HepG2 (cell line): ENCODE measurements around the gene PSEN2. TPM values are rescaled to one million over a fixed set of nuclear protein-coding genes. Genes with fewer than 3 reads are reported as not detected.

ENCODE experiments used
- CEBPG ChIP-seq: IDR thresholded peaks from 2 replicates; pipeline ENCODE4 v1.6.1; 2016
- CHD4 ChIP-seq: fragments of 200-600 bp; sonication (generic); IDR thresholded peaks from 2 replicates; pipeline ENCODE4 v1.7.0; 2017; ENCODE audit warnings: mild to moderate bottlenecking, low read length, borderline replicate concordance
- CSRNP1 ChIP-seq: sonication (generic); formaldehyde crosslinking; IDR thresholded peaks from 2 replicates; pipeline ENCODE4 v1.8.1; 2023; ENCODE audit warnings: mild to moderate bottlenecking, missing genetic modification reagents
- FOXA3 ChIP-seq: IDR thresholded peaks from 2 replicates; pipeline ENCODE4 v1.6.1; 2016; ENCODE audit warnings: missing genetic modification reagents, missing compliant biosample characterization
- HNF1A ChIP-seq, 2 experiments: sonication (generic) in 1 of 2; formaldehyde crosslinking in 1 of 2; IDR thresholded peaks; 2 replicates each; pipeline versions ENCODE4 v1.4.0 to v1.6.1; 2016 to 2020; ENCODE audit warnings: borderline replicate concordance in 1 of 2, low read depth in 1 of 2, mild to moderate bottlenecking in 1 of 2, missing genetic modification reagents in 1 of 2
- HOXA3 ChIP-seq: sonication (generic); formaldehyde crosslinking; IDR thresholded peaks from 2 replicates; pipeline ENCODE4 v1.5.0; 2020; ENCODE audit warnings: missing genetic modification reagents
- JUN ChIP-seq: sonication (generic); formaldehyde crosslinking; IDR thresholded peaks from 2 replicates; pipeline ENCODE4 v1.4.0; 2020; ENCODE audit warnings: mild to moderate bottlenecking, missing genetic modification reagents
- PCBP2 ChIP-seq: fragments of 200-400 bp; formaldehyde crosslinking; optimal IDR thresholded peaks from 2 replicates; pipeline ENCODE3; 2018; ENCODE audit warnings: low read length, low read depth; ENCODE audit not compliant: poor library complexity, severe bottlenecking
- PPARG ChIP-seq: conservative IDR thresholded peaks from 2 replicates; pipeline ENCODE4 v1.6.1; 2016; ENCODE audit warnings: missing biosample characterization, missing genetic modification reagents
- REXO4 ChIP-seq: sonication (generic); formaldehyde crosslinking; IDR thresholded peaks from 2 replicates; pipeline ENCODE4 v1.8.0; 2022; ENCODE audit warnings: missing genetic modification reagents, mild to moderate bottlenecking, borderline replicate concordance
- SALL1 ChIP-seq: sonication (generic); formaldehyde crosslinking; IDR thresholded peaks from 2 replicates; pipeline ENCODE4 v1.8.0; 2022; ENCODE audit warnings: mild to moderate bottlenecking, missing genetic modification reagents
- TEAD3 ChIP-seq: optimal IDR thresholded peaks from 2 replicates; pipeline ENCODE3; 2016; ENCODE audit warnings: borderline replicate concordance
- YEATS2 ChIP-seq: sonication (generic); formaldehyde crosslinking; IDR thresholded peaks from 2 replicates; pipeline ENCODE4 v1.4.0; 2020; ENCODE audit warnings: missing genetic modification reagents, borderline replicate concordance
- ZBTB2 ChIP-seq: sonication (generic); formaldehyde crosslinking; IDR thresholded peaks from 2 replicates; pipeline ENCODE4 v1.8.0; 2022; ENCODE audit warnings: low read depth, missing genetic modification reagents
- ZMYM3 ChIP-seq: sonication (generic); formaldehyde crosslinking; IDR thresholded peaks from 2 replicates; pipeline ENCODE4 v1.5.1; 2020; ENCODE audit warnings: mild to moderate bottlenecking, missing genetic modification reagents
- ZNF263 ChIP-seq: sonication (generic); formaldehyde crosslinking; IDR thresholded peaks from 2 replicates; pipeline ENCODE4 v1.4.0; 2020; ENCODE audit warnings: missing genetic modification reagents
- ZNF280D ChIP-seq: sonication (generic); formaldehyde crosslinking; IDR thresholded peaks from 2 replicates; pipeline ENCODE4 v1.5.1; 2020; ENCODE audit warnings: mild to moderate bottlenecking, missing genetic modification reagents
- ZNF678 ChIP-seq: sonication (generic); formaldehyde crosslinking; IDR thresholded peaks from 2 replicates; pipeline ENCODE4 v1.4.0; 2020; ENCODE audit warnings: mild to moderate bottlenecking, missing genetic modification reagents
- ZNF768 ChIP-seq: sonication (generic); formaldehyde crosslinking; IDR thresholded peaks from 2 replicates; pipeline ENCODE4 v1.4.0; 2020; ENCODE audit warnings: missing genetic modification reagents
- ZNF891 ChIP-seq: sonication (generic); formaldehyde crosslinking; IDR thresholded peaks from 2 replicates; pipeline ENCODE4 v1.5.0; 2020; ENCODE audit warnings: mild to moderate bottlenecking, missing genetic modification reagents
- polyA plus RNA-seq, 8 experiments: library from polyadenylated mRNA; depleted of rRNA in 3 of 8; stranded (reverse) in 7 of 8; unstranded in 1 of 8; fragments of >200 nt; fragmentation: Illumina TruSeq in 4 of 8; extraction: Trizol in 4 of 8; gene quantifications; 2 replicates each; pipeline versions ENCODE4 v1.2.1 to v1.2.3, GENCODE V29; 2011 to 2016; ENCODE audit warnings: low read depth in 4 of 8, missing spikeins in 1 of 8, mixed read lengths in 1 of 8; ENCODE audit not compliant: insufficient read depth in 1 of 8
- total RNA-seq, 5 experiments: library from RNA; depleted of rRNA; stranded (reverse); fragments of >200 nt; fragmentation: Illumina TruSeq; extraction: Trizol; gene quantifications; 2 replicates each; pipeline ENCODE4 v1.2.3, GENCODE V29; 2016; ENCODE audit warnings: low read depth in 1 of 5

PSEN2 gene
- total and polyA plus RNA-seq, 2 of the 13 experiments (the other 11 are each of a cell fraction or from before 2014, with no cell fraction given), result 5.9 to 13.1 TPM

- TF ChIP-seq HNF1A (IDR thresholded peaks at IDR 0.05; ENCODE audit: low read depth) (no peak), HNF1A (CRISPR knock-in tag; IDR thresholded peaks at IDR 0.05; ENCODE audit: borderline replicate concordance) (no peak; the same call in 1 of the 2 replicates), JUN (no peak; the same call in 1 of the 2 replicates), ZNF891 (CRISPR knock-in tag) (peak; percentile 45; the same call in 1 of the 2 replicates), PCBP2 (no peak), SALL1 (CRISPR knock-in tag) (peak; percentile 82), ZBTB2 (no peak), CEBPG (CRISPR knock-in tag) (0 out of 2 replicates have a peak, but pooled peaks have one; percentile 8), ZMYM3 (peak; percentile 29; the same call in 1 of the 2 replicates), TEAD3 (CRISPR knock-in tag) (peak; percentile 22), ZNF678 (CRISPR knock-in tag) (peak; percentile 22; the same call in 1 of the 2 replicates), FOXA3 (CRISPR knock-in tag) (no peak), CSRNP1 (CRISPR knock-in tag) (peak; percentile 77), YEATS2 (CRISPR knock-in tag) (peak; percentile 64), ZNF280D (peak; percentile 77; the same call in 1 of the 2 replicates), PPARG (no peak), HOXA3 (CRISPR knock-in tag) (peak; percentile 64), ZNF768 (0 out of 2 replicates have a peak, but pooled peaks have one; percentile 43), ZNF263 (CRISPR knock-in tag) (0 out of 2 replicates have a peak, but pooled peaks have one; percentile 3), REXO4 (no peak), CHD4 (no peak)
These were observed 69.1 kb downstream of the PSEN2 start (continued) for GRCh38 chr1:226939438-226940028.
